GM18858 (cell line): ENCODE results near the gene PRG2.
"Not testable (repeated sequence)": the region's sequence is repeated elsewhere in the genome, so short reads cannot be mapped to it uniquely, and the experiment has no call there.

Experiments
- ATAC-seq: cut with Tn5 transposase; IDR thresholded peaks from one replicate; pipeline ENCODE4 v1.9.1; 2021; ENCODE audit not compliant: unreplicated experiment

PRG2 gene

DNA sequence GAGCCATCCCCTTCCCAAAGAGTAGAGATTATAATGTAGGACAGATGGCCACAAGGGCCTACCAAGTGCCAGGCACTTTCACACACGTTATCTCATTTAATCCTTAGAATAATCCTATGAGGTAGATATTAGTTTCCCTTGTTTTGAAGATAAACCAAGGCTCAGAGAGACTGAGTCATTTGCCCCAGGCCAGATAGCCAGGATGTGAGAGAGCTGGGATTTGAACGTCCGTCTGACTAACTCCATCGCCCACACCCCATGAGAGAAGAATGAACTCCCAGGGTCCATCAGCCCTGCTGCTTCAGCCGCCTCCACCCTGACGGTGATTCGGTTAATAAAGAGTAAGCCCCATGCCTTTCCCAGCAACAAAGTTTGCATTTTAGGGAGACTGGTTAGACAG lies 20.2 kb downstream of the PRG2 start:
- no peak for ATAC-seq

- no peak for ATAC-seq
These were observed 21.6 kb downstream of the PRG2 start for GRCh38 chr11:57368845-57369232.

- no peak for ATAC-seq
These were observed 22.2 kb downstream of the PRG2 start for GRCh38 chr11:57368106-57368844.

GRCh38 chr11:57364851-57365660 lies 25.4 kb downstream of the PRG2 start:
- ATAC-seq = no peak

GRCh38 chr11:57363131-57364080 lies 27.0 kb downstream of the PRG2 start:
- no peak for ATAC-seq

GRCh38 chr11:57361926-57362325 lies 28.5 kb downstream of the PRG2 start:
- ATAC-seq = no peak

- ATAC-seq = not testable (repeated sequence)
These were observed 29.0 kb downstream of the PRG2 start for GRCh38 chr11:57361420-57361819.

DNA sequence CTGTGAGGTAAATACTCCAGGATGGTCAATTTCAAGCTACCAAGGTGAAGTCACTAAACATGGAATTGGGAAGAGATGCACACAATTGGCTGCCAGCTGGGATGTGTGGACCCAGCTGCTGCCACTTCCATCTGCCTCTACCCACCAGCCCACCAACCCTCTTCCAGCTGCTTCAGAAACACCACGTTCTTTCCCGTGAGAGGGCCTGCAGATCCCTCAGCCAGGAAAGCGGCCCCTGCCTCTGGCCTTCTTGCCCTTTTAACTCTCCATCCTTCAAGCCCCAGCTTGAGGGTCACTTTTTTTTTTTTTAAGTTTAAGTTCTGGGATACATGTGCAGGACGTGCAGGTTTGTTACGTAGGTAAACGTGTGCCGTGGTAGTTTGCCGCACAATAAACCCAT lies 29.5 kb downstream of the PRG2 start:
- no peak for ATAC-seq

GRCh38 chr11:57359896-57360690 lies 30.4 kb downstream of the PRG2 start:
- ATAC-seq = no peak

GRCh38 chr11:57359396-57359795 lies 31.1 kb downstream of the PRG2 start:
- ATAC-seq = no peak

DNA sequence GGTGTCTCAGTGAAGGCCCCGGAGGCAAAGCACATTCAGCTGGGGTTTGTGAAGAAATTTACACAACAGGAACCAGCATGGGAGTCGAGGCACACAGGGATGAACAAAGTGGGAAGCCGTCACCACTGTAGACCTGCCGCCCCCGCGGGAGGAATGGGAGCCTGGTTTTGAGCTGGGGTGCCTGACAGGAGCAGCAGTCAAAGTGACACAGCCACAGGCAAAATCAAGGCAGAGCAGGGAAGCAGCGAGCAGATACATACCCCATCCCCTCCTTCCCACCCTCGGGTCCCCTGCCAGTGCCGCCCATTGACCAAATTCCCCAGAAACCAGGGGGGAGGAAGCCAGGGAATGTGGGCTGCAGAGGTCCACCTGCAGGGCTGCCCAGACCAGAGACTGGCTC lies 31.5 kb downstream of the PRG2 start:
- ATAC-seq = no peak

DNA sequence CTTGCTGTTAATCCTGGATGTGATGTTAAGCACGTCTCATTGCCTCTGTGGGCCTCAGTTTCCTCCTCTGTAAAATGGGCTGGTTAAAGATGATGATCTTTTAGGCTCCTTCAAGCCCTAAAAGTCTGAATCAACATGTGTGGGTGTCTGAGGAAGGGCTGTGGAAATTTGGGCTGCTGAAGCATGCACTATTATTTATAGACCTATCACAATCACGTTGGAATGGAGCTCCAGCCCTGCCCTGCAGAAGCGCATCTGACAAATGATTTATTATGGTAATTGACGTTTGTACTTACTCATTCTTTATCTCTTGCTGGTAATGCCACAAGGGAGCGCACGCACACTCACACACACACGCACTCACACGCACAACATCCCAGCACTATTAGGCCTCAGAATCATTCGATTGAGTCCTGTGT lies 31.9 kb downstream of the PRG2 start:
- no peak for ATAC-seq

DNA sequence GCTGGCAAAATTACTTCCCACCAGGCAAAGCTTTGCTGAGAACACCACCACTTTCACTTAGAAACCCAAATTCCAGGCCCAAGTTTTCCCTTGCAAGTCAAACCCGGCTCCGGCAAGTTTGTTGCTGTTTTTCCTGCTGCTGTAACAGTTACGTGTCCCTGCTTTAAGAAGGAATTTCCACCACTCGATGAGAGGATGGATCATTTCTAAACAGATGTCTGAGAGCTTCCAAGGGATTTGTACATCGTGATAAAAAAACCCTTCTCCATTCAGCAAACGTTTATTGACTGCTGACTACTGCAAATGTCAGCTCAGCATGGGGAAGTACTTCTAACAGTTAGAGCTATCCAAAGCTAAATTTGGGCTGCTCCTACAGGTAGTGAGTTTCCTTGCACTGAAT lies 32.6 kb downstream of the PRG2 start:
- no peak for ATAC-seq

DNA sequence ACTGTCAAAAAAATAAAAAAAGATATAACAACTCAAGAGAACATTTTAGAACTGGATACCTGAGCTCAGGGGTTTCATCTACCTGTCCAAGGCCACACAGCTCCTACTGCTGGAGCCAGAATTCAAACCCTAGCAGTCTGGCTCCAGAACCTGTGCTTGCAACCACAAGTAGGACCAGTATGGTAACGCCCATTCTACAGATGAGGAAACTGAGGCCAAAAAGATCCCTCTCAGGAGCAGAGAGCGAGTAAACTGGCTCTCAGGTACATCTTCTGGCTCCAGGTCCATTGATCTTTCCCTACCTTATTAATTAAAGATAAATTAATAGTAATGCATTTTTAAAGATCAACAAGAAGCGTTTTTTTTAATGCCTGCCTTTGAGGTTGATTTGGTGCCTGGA lies 33.1 kb downstream of the PRG2 start:
- no peak for ATAC-seq

- ATAC-seq = no peak
These were observed 34.2 kb downstream of the PRG2 start for GRCh38 chr11:57356268-57356667.

DNA sequence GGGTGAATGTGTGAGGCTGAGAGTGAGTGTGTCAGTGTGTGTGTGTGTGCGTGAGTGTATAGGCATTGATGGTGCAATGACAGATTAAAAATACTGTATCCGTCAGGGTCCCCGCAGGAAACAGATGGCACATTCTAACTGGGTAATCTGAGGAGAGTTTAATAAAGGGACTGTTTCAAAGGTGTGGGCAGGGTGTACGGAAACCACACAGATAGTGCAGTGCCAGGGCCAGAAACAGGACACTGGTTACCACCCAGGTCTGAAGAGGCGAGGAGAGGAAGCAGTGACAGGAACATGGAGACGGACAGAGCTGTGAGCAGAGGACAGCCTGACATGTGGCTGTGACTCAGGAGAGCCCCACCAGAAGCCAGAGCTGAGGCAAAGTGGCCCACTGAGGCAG lies 35.8 kb downstream of the PRG2 start:
- no peak for ATAC-seq

GRCh38 chr11:57353852-57354251 lies 36.6 kb downstream of the PRG2 start:
- no peak for ATAC-seq

GRCh38 chr11:57353446-57353845 lies 37.0 kb downstream of the PRG2 start:
- ATAC-seq = no peak

- no peak for ATAC-seq
These were observed 37.4 kb downstream of the PRG2 start for GRCh38 chr11:57353036-57353435.

DNA sequence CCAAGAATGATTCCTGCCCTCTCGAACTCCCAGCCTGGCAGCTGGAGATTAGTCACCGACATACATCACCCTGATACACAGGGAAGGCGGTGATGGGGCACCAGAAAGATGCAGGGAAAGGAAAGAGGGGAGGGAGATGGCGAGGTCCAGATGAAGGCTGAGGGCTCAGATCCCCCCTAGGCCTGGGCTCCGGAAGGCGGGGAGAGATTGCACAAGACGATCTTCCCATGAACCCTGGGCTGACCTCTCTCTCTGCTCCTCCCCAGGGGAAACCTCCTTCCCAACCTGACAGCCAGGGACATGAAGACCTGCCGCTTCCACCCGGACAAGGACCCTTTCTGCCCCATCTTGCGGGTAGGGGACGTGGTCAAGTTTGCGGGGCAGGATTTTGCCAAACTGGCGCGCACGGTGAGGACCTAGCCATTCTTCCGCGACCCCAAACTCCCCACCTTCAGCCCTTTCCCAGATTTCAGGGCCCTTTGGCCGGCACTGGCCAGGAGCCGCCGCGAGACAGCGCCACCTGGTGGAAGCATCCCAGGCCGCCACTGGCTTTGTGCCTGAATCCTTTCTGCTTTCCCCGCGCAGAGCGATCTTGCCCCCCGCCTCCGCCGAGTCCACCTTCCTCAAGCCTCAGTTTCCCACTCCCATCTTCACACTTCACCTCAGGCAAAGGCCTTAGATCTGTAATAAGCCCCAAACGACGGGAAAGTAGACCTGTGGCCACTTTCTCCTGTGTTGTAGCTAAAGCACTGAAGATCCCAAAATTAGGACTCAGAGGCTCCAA lies 40.8 kb downstream of the PRG2 start:
- ATAC-seq = no peak
